B cell (primary cell): ENCODE results near the gene CHRM1. TPM values are rescaled to one million over a fixed set of nuclear protein-coding genes. Genes with fewer than 3 reads are reported as not detected.
A peak's percentile ranks its signal among the peaks of the same experiment; 100 is the strongest.

Experiments
- ATAC-seq: fragments of 200-7000 bp; cut with Tn5 transposase; one replicate; pipeline ENCODE4 v1.10.0; 2021; ENCODE audit warnings: low read depth, mild to moderate bottlenecking, moderate number of reproducible peaks, moderate library complexity
- CTCF ChIA-PET: fragments of 350-600 bp; sonication (Branson Sonifier 250); formaldehyde crosslinking; loops from one replicate; lab custom pipeline; 2021; ENCODE audit warnings: antibody characterized with exemption, inconsistent platforms; lab: Charles Lee
- POLR2A ChIA-PET: fragments of 350-600 bp; sonication (Branson Sonifier 250); formaldehyde crosslinking; loops from one replicate; lab custom pipeline; 2021; ENCODE audit warnings: antibody characterized with exemption; lab: Charles Lee
- DNase-seq: peaks from one replicate; pipeline ENCODE4 v3.0.0; 2013
- H2AFZ ChIP-seq: 2 replicates; pipeline ENCODE4 v1.6.1; 2012; ENCODE audit warnings: mild to moderate bottlenecking, low read depth, low read length; ENCODE audit not compliant: insufficient read depth, poor library complexity, severe bottlenecking
- H3K27ac ChIP-seq, 2 donors: 1 replicate in 1 of 2; 2 replicates in 1 of 2; pipeline ENCODE4 v1.5.1; 2012 to 2013; ENCODE audit warnings: low read length in 2 of 2, mild to moderate bottlenecking in 2 of 2, moderate library complexity in 1 of 2
- H3K27me3 ChIP-seq, 4 experiments: fragments of 200-600 bp in 1 of 4; sonication (generic) in 1 of 4; replicated peaks in 1 of 4; 1 replicate in 2 of 4; 2 replicates in 2 of 4; pipeline versions ENCODE4 v1.6.1 to v1.7.0; 2013 to 2016; ENCODE audit warnings: low read length in 3 of 4, mild to moderate bottlenecking in 2 of 4, mixed read lengths in 1 of 4, moderate library complexity in 1 of 4; ENCODE audit not compliant: insufficient read depth in 4 of 4, control insufficient read depth in 3 of 4; ENCODE audit errors: control extremely low read depth in 1 of 4
- H3K36me3 ChIP-seq, 2 experiments: replicated peaks in 1 of 2; 1 replicate in 1 of 2; 2 replicates in 1 of 2; pipeline versions ENCODE4 v1.6.1 to v1.7.1; 2013; ENCODE audit warnings: low read length in 1 of 2; ENCODE audit not compliant: insufficient read depth in 2 of 2, control insufficient read depth in 1 of 2; ENCODE audit errors: control extremely low read depth in 1 of 2, extremely low read depth in 1 of 2
- H3K4me1 ChIP-seq, 2 donors: fragments of 200-600 bp in 1 of 2; sonication (generic) in 1 of 2; 1 replicate in 1 of 2; 2 replicates in 1 of 2; pipeline versions ENCODE4 v1.5.1 to v1.6.1; 2013 to 2017; ENCODE audit warnings: low read length in 2 of 2; ENCODE audit not compliant: control insufficient read depth in 2 of 2, insufficient read depth in 2 of 2
- H3K4me2 ChIP-seq: replicated peaks from 2 replicates; pipeline ENCODE3; 2012; ENCODE audit warnings: mild to moderate bottlenecking, low read depth, low read length; ENCODE audit not compliant: poor library complexity, severe bottlenecking
- H3K4me3 ChIP-seq, 5 experiments: fragments of 200-600 bp in 1 of 5; sonication (generic) in 1 of 5; 1 replicate in 3 of 5; 2 replicates in 2 of 5; pipeline versions ENCODE4 v1.5.1 to v1.7.0; 2011 to 2016; ENCODE audit warnings: low read length in 4 of 5, mild to moderate bottlenecking in 4 of 5, low read depth in 2 of 5, control low read depth in 1 of 5, moderate library complexity in 1 of 5; ENCODE audit not compliant: insufficient read depth in 1 of 5; ENCODE audit errors: control extremely low read depth in 1 of 5, extremely low read depth in 1 of 5
- H3K79me2 ChIP-seq: fragments of 200-600 bp; sonication (generic); one replicate; pipeline ENCODE4 v1.6.0; 2016; ENCODE audit warnings: low read length; ENCODE audit not compliant: control insufficient read depth, insufficient read depth
- H3K9ac ChIP-seq: fragments of 200-600 bp; sonication (generic); 2 replicates; pipeline ENCODE4 v1.6.1; 2017; ENCODE audit warnings: mild to moderate bottlenecking, low read length, moderate library complexity
- H3K9me3 ChIP-seq, 3 donors: one replicate each; pipeline versions ENCODE4 v1.6.1 to v1.7.1; 2013; ENCODE audit warnings: low read length in 2 of 3; ENCODE audit not compliant: control insufficient read depth in 2 of 3, insufficient read depth in 1 of 3; ENCODE audit errors: control extremely low read depth in 1 of 3
- H4K20me1 ChIP-seq: 2 replicates; pipeline ENCODE4 v1.6.0; 2012; ENCODE audit warnings: mild to moderate bottlenecking, low read length; ENCODE audit not compliant: insufficient read depth, control insufficient read depth, poor library complexity, severe bottlenecking
- H3K27ac Mint-ChIP-seq: one replicate; pipeline ENCODE4 v1.8.0; 2021; ENCODE audit warnings: mixed read lengths
- H3K27me3 Mint-ChIP-seq: one replicate; pipeline ENCODE4 v1.8.0; 2021; ENCODE audit warnings: mixed read lengths
- H3K4me1 Mint-ChIP-seq: one replicate; pipeline ENCODE4 v1.8.0; 2021; ENCODE audit warnings: mixed read lengths
- H3K4me3 Mint-ChIP-seq: one replicate; pipeline ENCODE4 v1.8.0; 2021; ENCODE audit warnings: mixed read lengths
- H3K9me3 Mint-ChIP-seq: one replicate; pipeline ENCODE4 v1.8.0; 2022; ENCODE audit warnings: mixed read lengths; ENCODE audit not compliant: insufficient read depth
- EZH2 ChIP-seq: IDR thresholded peaks from 2 replicates; pipeline ENCODE4 v1.6.1; 2012; ENCODE audit warnings: borderline replicate concordance, low read depth, mild to moderate bottlenecking, moderate library complexity, low read length; ENCODE audit not compliant: insufficient read depth, poor library complexity, severe bottlenecking
- WGBS: methylation state at CpG from one replicate; pipeline ENCODE4 v1.1.5; 2013; ENCODE audit warnings: missing lambda C conversion rate; ENCODE audit not compliant: insufficient coverage; 5-methylcytosine and 5-hydroxymethylcytosine counted together
- intact Hi-C: fragments of 100-400 bp; cut with micrococcal nuclease; formaldehyde crosslinking; loops from one replicate; pipeline ENCODE4 v1.10.0; 2022
- polyA plus RNA-seq: library from polyadenylated mRNA; depleted of rRNA; stranded (reverse); fragments of >200 nt; gene quantifications from 2 replicates; pipeline ENCODE4 v1.2.3, GENCODE V29; 2012
- total RNA-seq, 2 donors: library from RNA; stranded (reverse); fragments of 120-200 nt in 1 of 2; gene quantifications; 1 replicate in 1 of 2; 2 replicates in 1 of 2; pipeline versions ENCODE4 v1.2.3 to v1.2.4, GENCODE V29; 2013 to 2022
- TF ChIP-seq, protein P1 (sequence below): fragments of 200-600 bp; IDR thresholded peaks from one replicate; pipeline ENCODE4 v1.8.0; 2022; ENCODE audit warnings: antibody characterized with exemption, mild to moderate bottlenecking

The CHRM1 gene
- total and polyA plus RNA-seq, 2 donors (not counting 1 experiment from before 2014, with no cell fraction given), result not detected

DNA sequence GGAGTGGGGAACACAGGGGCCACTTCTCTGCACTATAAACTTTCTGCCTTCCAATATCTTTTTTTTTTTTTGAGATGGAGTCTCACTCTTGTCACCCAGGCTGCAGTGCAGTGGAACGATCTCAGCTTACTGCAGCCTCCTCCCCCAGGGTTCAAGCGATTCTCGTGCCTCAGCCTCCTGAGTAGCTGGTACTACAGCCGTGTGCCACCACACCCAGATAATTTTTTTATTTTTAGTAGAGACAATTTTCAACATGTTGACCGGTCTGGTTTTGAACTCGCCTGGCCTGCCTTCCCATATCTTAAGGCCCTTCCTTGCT, 38.8 kb downstream of the CHRM1 start:
- DNase-seq (no peak), ATAC-seq (no peak)
- peak overlapping the region; percentile 100 for H3K4me3 Mint-ChIP-seq
- Histone ChIP-seq H3K4me3 (no peak overlapping the region), H2AFZ (no peak overlapping the region), H3K4me1 (peaks cover 25 to 36% of the 10 kb centered on the region in 2 donors), H3K4me2 (peak overlapping the region; percentile 89), H3K9ac (no peak overlapping the region), H3K36me3 (peaks cover 3 to 49% of the 10 kb centered on the region in 2 experiments), H3K79me2 (peaks cover 47% of the 10 kb centered on the region), H3K27ac (no peak overlapping the region), H4K20me1 (peaks cover 43% of the 10 kb centered on the region), H3K9me3 (no peaks in the 10 kb centered on the region), H3K27me3 (no peaks in the 10 kb centered on the region)
- H3K9me3 Mint-ChIP-seq, result no peaks in the 10 kb centered on the region
- CTCF ChIA-PET, result interaction anchor here (1.1 to 2.3 kb wide), 2 partner anchors 27 to 458 kb away, joined by 3 to 12 read pairs; no protein-coding TSS in a partner anchor
- WGBS, result 89% methylated on average over 4 of the region's 6 CpGs
- TF ChIP-seq, protein P1, sequence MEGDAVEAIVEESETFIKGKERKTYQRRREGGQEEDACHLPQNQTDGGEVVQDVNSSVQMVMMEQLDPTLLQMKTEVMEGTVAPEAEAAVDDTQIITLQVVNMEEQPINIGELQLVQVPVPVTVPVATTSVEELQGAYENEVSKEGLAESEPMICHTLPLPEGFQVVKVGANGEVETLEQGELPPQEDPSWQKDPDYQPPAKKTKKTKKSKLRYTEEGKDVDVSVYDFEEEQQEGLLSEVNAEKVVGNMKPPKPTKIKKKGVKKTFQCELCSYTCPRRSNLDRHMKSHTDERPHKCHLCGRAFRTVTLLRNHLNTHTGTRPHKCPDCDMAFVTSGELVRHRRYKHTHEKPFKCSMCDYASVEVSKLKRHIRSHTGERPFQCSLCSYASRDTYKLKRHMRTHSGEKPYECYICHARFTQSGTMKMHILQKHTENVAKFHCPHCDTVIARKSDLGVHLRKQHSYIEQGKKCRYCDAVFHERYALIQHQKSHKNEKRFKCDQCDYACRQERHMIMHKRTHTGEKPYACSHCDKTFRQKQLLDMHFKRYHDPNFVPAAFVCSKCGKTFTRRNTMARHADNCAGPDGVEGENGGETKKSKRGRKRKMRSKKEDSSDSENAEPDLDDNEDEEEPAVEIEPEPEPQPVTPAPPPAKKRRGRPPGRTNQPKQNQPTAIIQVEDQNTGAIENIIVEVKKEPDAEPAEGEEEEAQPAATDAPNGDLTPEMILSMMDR, result no peak
- no peak for TF ChIP-seq EZH2
- H3K4me1 Mint-ChIP-seq, result peaks cover 39% of the 10 kb centered on the region
- H3K27me3 Mint-ChIP-seq, result no peaks in the 10 kb centered on the region
- POLR2A ChIA-PET, result interaction anchor here (0.7 to 2.5 kb wide), 4 partner anchors 42 to 1966 kb away, joined by 3 to 52 read pairs (median 24); partner anchors contain the start of genes STX5, TMEM179B and WDR74
- peak overlapping the region; percentile 83 for H3K27ac Mint-ChIP-seq
- intact Hi-C loops, result loop anchor here (5.0 kb wide), 5 partner anchors 290 to 990 kb away; partner anchors contain the start of genes ATL3, FADS3 and TUT1
